ENCODE data around the gene VAPB. TPM values are rescaled to one million over a fixed set of nuclear protein-coding genes. Genes with fewer than 3 reads are reported as not detected.

Gene VAPB
- polyA plus RNA-seq, 3 donors = 8.5 to 14.3 (median 10.1) TPM

DNA sequence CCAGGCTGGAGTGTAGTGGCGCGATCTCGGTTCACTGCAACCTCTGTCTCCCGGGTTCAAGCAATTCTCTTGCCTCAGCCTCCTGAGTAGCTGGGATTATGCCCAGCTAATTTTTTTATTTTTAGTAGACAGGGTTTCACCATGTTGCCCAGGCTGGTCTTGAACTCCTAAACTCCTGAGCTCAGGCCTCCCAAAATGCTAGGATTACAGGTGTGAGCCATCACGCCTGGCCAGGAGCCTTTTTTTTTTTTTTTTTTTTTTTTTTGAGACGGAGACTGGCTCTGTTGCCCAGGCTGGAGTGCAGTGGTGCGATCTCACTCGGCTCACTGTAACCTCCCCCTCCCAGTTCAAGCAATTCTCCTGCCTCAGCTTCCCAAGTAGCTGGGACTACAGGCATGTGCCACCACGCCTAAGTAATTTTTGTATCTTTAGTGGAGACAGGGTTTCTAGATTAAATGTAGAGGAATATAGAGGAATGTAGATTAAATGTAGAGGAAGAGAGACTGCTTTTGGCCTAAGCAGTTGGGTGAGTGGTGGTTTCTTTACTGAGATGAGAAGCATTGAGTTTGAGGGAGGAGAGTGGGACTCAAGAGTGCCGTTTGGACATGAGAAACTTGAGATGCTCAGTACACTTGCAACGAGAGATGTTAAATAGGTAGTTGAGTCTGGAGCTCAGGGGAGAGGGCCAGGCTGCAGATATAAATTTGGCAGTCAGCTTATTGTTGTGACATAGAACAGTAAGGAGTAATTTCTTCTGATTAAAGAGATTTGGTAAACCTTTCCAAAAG is 16.7 kb downstream of the VAPB start:
- Histone ChIP-seq H3K27me3 (ENCODE audit: control insufficient read depth in 2 of 2, insufficient read depth in 2 of 2, low read length in 2 of 2) (no peaks in the 10 kb centered on the region), H3K79me2 (ENCODE audit: insufficient read depth, low read length) (peaks cover 100% of the 10 kb centered on the region), H3K27ac (ENCODE audit: low read depth in 1 of 2, low read length in 2 of 2) (peak overlapping the region in 1 of 2 donors; percentile 49), H3K4me2 (replicated peaks; ENCODE audit: extremely low read depth, low read length, poor library complexity, severe bottlenecking) (no peak overlapping the region), H3K9me3 (replicated peaks in 1 of 2; ENCODE audit: control insufficient read depth in 1 of 2, insufficient read depth in 1 of 2, low read length in 2 of 2) (no peaks in the 10 kb centered on the region), H3K9ac (ENCODE audit: insufficient read depth, low read length, poor library complexity, severe bottlenecking) (no peak overlapping the region), H4K20me1 (ENCODE audit: insufficient read depth, low read length) (peaks cover 100% of the 10 kb centered on the region), H3K4me1 (ENCODE audit: control insufficient read depth in 1 of 2, insufficient read depth in 2 of 2, low read length in 2 of 2) (peaks cover 7 to 21% of the 10 kb centered on the region in 2 donors), H3K4me3 (replicated peaks in 1 of 3; ENCODE audit: low read depth in 2 of 3, low read length in 3 of 3) (no peak overlapping the region), H3K36me3 (replicated peaks in 1 of 2; ENCODE audit: control insufficient read depth in 1 of 2, insufficient read depth in 2 of 2, low read length in 2 of 2) (no peaks in the 10 kb centered on the region), H2AFZ (ENCODE audit: insufficient read depth, low read depth, low read length, poor library complexity, severe bottlenecking) (no peak overlapping the region)
- Mint-ChIP-seq H3K27ac (no peak overlapping the region), H3K4me1 (peaks cover 23% of the 10 kb centered on the region), H3K27me3 (ENCODE audit: low read depth in 3 of 3) (peaks cover 0 to 2% (median 0%) of the 10 kb centered on the region in 3 donors), H3K36me3 (no peaks in the 10 kb centered on the region), H3K4me3 (no peak overlapping the region), H3K9me3 (no peaks in the 10 kb centered on the region)
- intact Hi-C loops (cut with micrococcal nuclease) = no loop called here
- DNase-seq = no peak
- TF ChIP-seq, protein P1, sequence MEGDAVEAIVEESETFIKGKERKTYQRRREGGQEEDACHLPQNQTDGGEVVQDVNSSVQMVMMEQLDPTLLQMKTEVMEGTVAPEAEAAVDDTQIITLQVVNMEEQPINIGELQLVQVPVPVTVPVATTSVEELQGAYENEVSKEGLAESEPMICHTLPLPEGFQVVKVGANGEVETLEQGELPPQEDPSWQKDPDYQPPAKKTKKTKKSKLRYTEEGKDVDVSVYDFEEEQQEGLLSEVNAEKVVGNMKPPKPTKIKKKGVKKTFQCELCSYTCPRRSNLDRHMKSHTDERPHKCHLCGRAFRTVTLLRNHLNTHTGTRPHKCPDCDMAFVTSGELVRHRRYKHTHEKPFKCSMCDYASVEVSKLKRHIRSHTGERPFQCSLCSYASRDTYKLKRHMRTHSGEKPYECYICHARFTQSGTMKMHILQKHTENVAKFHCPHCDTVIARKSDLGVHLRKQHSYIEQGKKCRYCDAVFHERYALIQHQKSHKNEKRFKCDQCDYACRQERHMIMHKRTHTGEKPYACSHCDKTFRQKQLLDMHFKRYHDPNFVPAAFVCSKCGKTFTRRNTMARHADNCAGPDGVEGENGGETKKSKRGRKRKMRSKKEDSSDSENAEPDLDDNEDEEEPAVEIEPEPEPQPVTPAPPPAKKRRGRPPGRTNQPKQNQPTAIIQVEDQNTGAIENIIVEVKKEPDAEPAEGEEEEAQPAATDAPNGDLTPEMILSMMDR (IDR thresholded peaks at IDR 0.05) = no peak
- WGBS (ENCODE audit: insufficient coverage) = 84% methylated on average over 3 of the region's 11 CpGs

DNA sequence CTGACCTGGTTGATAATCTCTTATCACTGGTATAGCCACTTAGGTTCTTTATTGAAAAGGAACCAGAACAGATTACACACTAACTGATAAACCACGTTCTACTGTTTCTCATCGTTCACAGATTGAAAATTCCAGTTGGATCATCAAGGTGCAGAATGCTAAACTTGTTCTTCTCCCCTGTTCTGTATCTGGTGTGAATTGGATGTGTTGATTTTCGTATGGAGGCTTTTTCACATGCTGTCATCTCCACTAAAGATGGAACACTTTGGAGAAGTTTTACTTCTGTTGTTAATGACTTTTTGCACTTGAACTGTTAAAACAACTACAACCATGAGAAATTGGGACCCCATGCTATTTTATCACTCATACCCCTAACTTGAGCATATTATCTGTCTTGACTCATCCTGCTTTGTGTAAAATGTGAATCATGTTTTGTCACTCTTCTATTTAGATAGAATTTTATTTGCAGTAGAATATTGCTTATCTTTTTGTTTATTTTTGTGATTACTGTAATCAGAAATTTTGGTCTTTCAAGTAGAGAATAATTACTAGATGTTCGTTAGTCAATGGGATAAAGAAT is 17.5 kb downstream of the VAPB start:
- H3K27ac Mint-ChIP-seq = peak overlapping the region in 1 of 7 donors; percentile 5
- Histone ChIP-seq H3K4me3 (replicated peaks in 1 of 3; ENCODE audit: low read depth in 2 of 3, low read length in 3 of 3) (no peak overlapping the region), H2AFZ (ENCODE audit: insufficient read depth, low read depth, low read length, poor library complexity, severe bottlenecking) (no peak overlapping the region), H3K79me2 (ENCODE audit: insufficient read depth, low read length) (peaks cover 100% of the 10 kb centered on the region), H3K4me1 (ENCODE audit: control insufficient read depth in 1 of 2, insufficient read depth in 2 of 2, low read length in 2 of 2) (peaks cover 7 to 17% of the 10 kb centered on the region in 2 donors), H3K27ac (ENCODE audit: low read depth in 1 of 2, low read length in 2 of 2) (peak overlapping the region in 1 of 2 donors; percentile 49), H3K9me3 (replicated peaks in 1 of 2; ENCODE audit: control insufficient read depth in 1 of 2, insufficient read depth in 1 of 2, low read length in 2 of 2) (no peaks in the 10 kb centered on the region), H3K36me3 (replicated peaks in 1 of 2; ENCODE audit: control insufficient read depth in 1 of 2, insufficient read depth in 2 of 2, low read length in 2 of 2) (no peaks in the 10 kb centered on the region), H4K20me1 (ENCODE audit: insufficient read depth, low read length) (peaks cover 99% of the 10 kb centered on the region), H3K27me3 (ENCODE audit: control insufficient read depth in 2 of 2, insufficient read depth in 2 of 2, low read length in 2 of 2) (no peaks in the 10 kb centered on the region), H3K9ac (ENCODE audit: insufficient read depth, low read length, poor library complexity, severe bottlenecking) (no peak overlapping the region), H3K4me2 (replicated peaks; ENCODE audit: extremely low read depth, low read length, poor library complexity, severe bottlenecking) (no peak overlapping the region)
- H3K27me3 Mint-ChIP-seq (ENCODE audit: low read depth in 3 of 3) = peaks cover 0 to 2% (median 0%) of the 10 kb centered on the region in 3 donors
- H3K4me3 Mint-ChIP-seq = no peak overlapping the region
- TF ChIP-seq, protein P1 (IDR thresholded peaks at IDR 0.05) = no peak
- WGBS (ENCODE audit: insufficient coverage) = no CpG with 5 or more reads among the region's 4 CpGs
- peaks cover 0 to 3% (median 0%) of the 10 kb centered on the region in 7 donors for H3K9me3 Mint-ChIP-seq
- no peak for DNase-seq
- intact Hi-C loops (cut with micrococcal nuclease) = no loop called here
- no peaks in the 10 kb centered on the region for H3K36me3 Mint-ChIP-seq
- H3K4me1 Mint-ChIP-seq = peaks cover 22% of the 10 kb centered on the region

All from CD14-positive monocyte (primary cell).